Peyer's patch (tissue), 4 donors: ENCODE results near the gene ATF6. TPM values are rescaled to one million over a fixed set of nuclear protein-coding genes. Genes with fewer than 3 reads are reported as not detected.

Source experiments
- DNase-seq, 3 donors: peaks; one replicate each; pipeline ENCODE4 v3.0.0-alpha.2; 2017 to 2019
- H3K27ac ChIP-seq, 4 donors: fragments of 200-600 bp; sonication (generic); one replicate each; pipeline ENCODE4 v1.5.1; 2016 to 2019
- H3K27me3 ChIP-seq, 2 donors: fragments of 200-600 bp; sonication (generic); one replicate each; pipeline ENCODE4 v1.5.1; 2019
- H3K36me3 ChIP-seq, 3 donors: fragments of 200-600 bp; sonication (generic); one replicate each; pipeline ENCODE4 v1.5.1; 2016 to 2019
- H3K4me1 ChIP-seq, 4 donors: fragments of 200-600 bp; sonication (generic); one replicate each; pipeline ENCODE4 v1.5.1; 2016 to 2019
- H3K4me3 ChIP-seq, 4 donors: fragments of 200-600 bp; sonication (generic); 1 replicate in 3 of 4; 2 replicates in 1 of 4; pipeline ENCODE4 v1.5.1; 2016 to 2019; ENCODE audit warnings: mild to moderate bottlenecking in 1 of 4
- H3K9me3 ChIP-seq, 4 donors: fragments of 200-600 bp; sonication (generic); one replicate each; pipeline ENCODE4 v1.5.1; 2016 to 2019; ENCODE audit warnings: mild to moderate bottlenecking in 1 of 4
- CTCF ChIP-seq, 6 experiments: fragments of 450-650 bp in 4 of 6; fragments of 200-600 bp in 2 of 6; sonication (generic) in 1 of 6; IDR thresholded peaks; one replicate each; pipeline ENCODE4 v1.5.1; 2017 to 2019; ENCODE audit warnings: antibody characterized with exemption in 6 of 6, mild to moderate bottlenecking in 3 of 6, moderate library complexity in 1 of 6
- POLR2A ChIP-seq, 2 donors: fragments of 450-650 bp; IDR thresholded peaks; one replicate each; pipeline ENCODE4 v1.5.1; 2017; ENCODE audit warnings: antibody characterized with exemption in 2 of 2, mild to moderate bottlenecking in 2 of 2, moderate library complexity in 2 of 2
- total RNA-seq, 4 donors: library from RNA; depleted of rRNA; stranded (reverse); fragments of >200 nt; gene quantifications; one replicate each; pipeline ENCODE4 v1.1.0, GENCODE V29; 2016

ATF6 gene
- total RNA-seq, 4 donors from 2014 or later: 15.5 to 21.4 (median 20.8) TPM

- no peak for TF ChIP-seq CTCF (IDR thresholded peaks at IDR 0.05)
- H3K4me3 ChIP-seq: no peak overlapping the region
- no peak for DNase-seq
- no peaks in the 10 kb centered on the region for H3K9me3 ChIP-seq
- H3K27me3 ChIP-seq: no peaks in the 10 kb centered on the region
- no peaks in the 10 kb centered on the region for H3K36me3 ChIP-seq
- no peak overlapping the region for H3K27ac ChIP-seq
- no peaks in the 10 kb centered on the region for H3K4me1 ChIP-seq
Measured at GRCh38 chr1:161978011-161978790, 212.1 kb downstream of the ATF6 start.

- H3K4me1 ChIP-seq: no peaks in the 10 kb centered on the region
- TF ChIP-seq CTCF (IDR thresholded peaks at IDR 0.05) (no peak), POLR2A (IDR thresholded peaks at IDR 0.05) (no peak)
- DNase-seq: no peak
- H3K4me3 ChIP-seq: no peak overlapping the region
- H3K9me3 ChIP-seq: no peaks in the 10 kb centered on the region
- H3K27ac ChIP-seq: no peak overlapping the region
- no peaks in the 10 kb centered on the region for H3K36me3 ChIP-seq
- H3K27me3 ChIP-seq: no peaks in the 10 kb centered on the region
Measured at GRCh38 chr1:161981126-161981525, 215.0 kb downstream of the ATF6 start.

GRCh38 chr1:161981735-161982506, 215.8 kb downstream of the ATF6 start:
- DNase-seq: no peak
- H3K4me3 ChIP-seq: no peak overlapping the region
- H3K36me3 ChIP-seq: no peaks in the 10 kb centered on the region
- H3K27ac ChIP-seq: no peak overlapping the region
- no peaks in the 10 kb centered on the region for H3K4me1 ChIP-seq
- H3K9me3 ChIP-seq: no peaks in the 10 kb centered on the region
- no peaks in the 10 kb centered on the region for H3K27me3 ChIP-seq
- no peak for TF ChIP-seq CTCF (IDR thresholded peaks at IDR 0.05)
- no peak for TF ChIP-seq POLR2A (IDR thresholded peaks at IDR 0.05)

GRCh38 chr1:161982507-161982895, 216.4 kb downstream of the ATF6 start:
- Histone ChIP-seq H3K9me3 (no peaks in the 10 kb centered on the region), H3K27ac (no peak overlapping the region), H3K27me3 (no peaks in the 10 kb centered on the region), H3K4me1 (no peaks in the 10 kb centered on the region), H3K36me3 (no peaks in the 10 kb centered on the region), H3K4me3 (no peak overlapping the region)
- no peak for DNase-seq
- TF ChIP-seq POLR2A (IDR thresholded peaks at IDR 0.05): no peak
- TF ChIP-seq CTCF (IDR thresholded peaks at IDR 0.05): no peak

- Histone ChIP-seq H3K27me3 (no peaks in the 10 kb centered on the region), H3K4me3 (no peak overlapping the region), H3K36me3 (no peaks in the 10 kb centered on the region), H3K27ac (no peak overlapping the region), H3K4me1 (no peaks in the 10 kb centered on the region), H3K9me3 (no peaks in the 10 kb centered on the region)
- no peak for DNase-seq
- TF ChIP-seq POLR2A (IDR thresholded peaks at IDR 0.05): no peak
Measured at GRCh38 chr1:161982917-161983316, 216.8 kb downstream of the ATF6 start.

- Histone ChIP-seq H3K4me1 (no peaks in the 10 kb centered on the region), H3K27me3 (no peaks in the 10 kb centered on the region), H3K27ac (no peak overlapping the region), H3K4me3 (no peak overlapping the region), H3K36me3 (no peaks in the 10 kb centered on the region), H3K9me3 (no peaks in the 10 kb centered on the region)
- TF ChIP-seq POLR2A (IDR thresholded peaks at IDR 0.05): no peak
- TF ChIP-seq CTCF (IDR thresholded peaks at IDR 0.05): no peak
- DNase-seq: no peak
Measured at GRCh38 chr1:161983725-161984124, 217.6 kb downstream of the ATF6 start.
